OCI-LY1 (cell line): ENCODE measurements around the gene HLCS.

ENCODE experiments used
- H2AFZ ChIP-seq: fragments of 200-600 bp; sonication (generic), shearing (Covaris generic); 2 replicates; pipeline ENCODE4 v1.6.0; 2014; ENCODE audit warnings: antibody characterized with exemption, mild to moderate bottlenecking, low read length
- H3F3A ChIP-seq: fragments of 200-600 bp; sonication (generic), shearing (Covaris generic); 2 replicates; pipeline ENCODE4 v1.6.0; 2014; ENCODE audit warnings: mild to moderate bottlenecking, antibody characterized with exemption, low read length, moderate library complexity; ENCODE audit not compliant: insufficient read depth
- H3K27ac ChIP-seq: fragments of 200-600 bp; sonication (generic); 2 replicates; pipeline ENCODE4 v1.5.1; 2014; ENCODE audit warnings: low read length, mixed run types, mild to moderate bottlenecking, low read depth; ENCODE audit not compliant: poor library complexity, severe bottlenecking
- H3K27me3 ChIP-seq: fragments of 200-600 bp; sonication (generic); 2 replicates; pipeline ENCODE4 v1.6.0; 2014; ENCODE audit warnings: antibody characterized with exemption, mild to moderate bottlenecking, low read length, moderate library complexity; ENCODE audit not compliant: insufficient read depth
- H3K36me3 ChIP-seq: fragments of 200-600 bp; sonication (generic); 2 replicates; pipeline ENCODE4 v1.6.1; 2014; ENCODE audit warnings: mild to moderate bottlenecking, antibody characterized with exemption, low read length, moderate library complexity, mixed read lengths; ENCODE audit not compliant: insufficient read depth
- H3K4me1 ChIP-seq: fragments of 200-600 bp; sonication (generic); 2 replicates; pipeline ENCODE4 v1.5.1; 2014; ENCODE audit warnings: mild to moderate bottlenecking, low read length, moderate library complexity; ENCODE audit not compliant: insufficient read depth, severe bottlenecking
- H3K4me2 ChIP-seq: fragments of 200-600 bp; sonication (generic), shearing (Covaris generic); 2 replicates; pipeline ENCODE4 v1.6.1; 2014; ENCODE audit warnings: low read length
- H3K4me3 ChIP-seq: fragments of 200-600 bp; sonication (generic); 2 replicates; pipeline ENCODE4 v1.5.1; 2014; ENCODE audit warnings: low read length, low read depth, mild to moderate bottlenecking, mixed read lengths; ENCODE audit not compliant: poor library complexity, severe bottlenecking
- H3K79me2 ChIP-seq: fragments of 200-600 bp; shearing (Covaris generic); 2 replicates; pipeline ENCODE4 v1.6.1; 2016; ENCODE audit warnings: mixed run types, low read length, mixed read lengths; ENCODE audit not compliant: insufficient read depth
- H3K9ac ChIP-seq: fragments of 200-600 bp; sonication (generic), shearing (Covaris generic); 2 replicates; pipeline ENCODE4 v1.6.1; 2014; ENCODE audit warnings: mild to moderate bottlenecking, low read length, mixed read lengths
- H3K9me2 ChIP-seq: fragments of 200-600 bp; sonication (generic), shearing (Covaris generic); 2 replicates; pipeline ENCODE4 v1.6.1; 2014; ENCODE audit warnings: low read depth, mild to moderate bottlenecking, low read length, mixed read lengths
- H3K9me3 ChIP-seq: fragments of 200-600 bp; shearing (Covaris generic); 2 replicates; pipeline ENCODE4 v1.6.1; 2014; ENCODE audit warnings: low read length, mixed read lengths
- H4K20me1 ChIP-seq: fragments of 200-600 bp; sonication (generic), shearing (Covaris generic); 2 replicates; pipeline ENCODE4 v1.6.0; 2016; ENCODE audit warnings: mild to moderate bottlenecking, low read length; ENCODE audit not compliant: insufficient read depth
- CTCF ChIP-seq: fragments of 200-600 bp; sonication (generic), shearing (Covaris generic); IDR thresholded peaks from 2 replicates; pipeline ENCODE4 v1.5.1; 2017; ENCODE audit warnings: mild to moderate bottlenecking, antibody characterized with exemption, low read length, moderate library complexity, mixed read lengths
- EZH2 ChIP-seq: fragments of 200-600 bp; sonication (generic), shearing (Covaris generic); IDR thresholded peaks from 2 replicates; pipeline ENCODE4 v1.8.0; 2017; ENCODE audit warnings: borderline replicate concordance, mixed run types, mild to moderate bottlenecking, antibody characterized with exemption, low read length, moderate library complexity, mixed read lengths

HLCS gene

DNA sequence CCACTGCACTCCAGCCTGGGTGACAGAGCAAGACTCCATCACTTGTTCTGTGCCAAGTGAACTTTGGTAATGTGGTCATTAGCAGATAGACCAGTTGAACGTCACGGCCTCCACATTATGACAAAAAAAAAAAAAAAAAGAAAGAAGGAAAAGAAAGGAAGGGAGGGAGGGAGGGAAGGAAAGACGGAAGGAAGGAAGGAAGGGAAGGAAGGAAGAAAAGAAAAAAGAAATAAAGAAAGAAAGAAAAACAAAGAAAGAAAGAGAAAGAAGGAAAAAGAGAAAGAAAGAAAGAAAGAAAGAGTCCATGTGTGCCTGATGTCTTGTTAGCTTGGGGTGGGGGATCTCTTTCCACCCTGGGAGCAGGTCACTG is 222.3 kb downstream of the HLCS start:
- TF ChIP-seq CTCF (no peak), EZH2 (no peak)
- H3K4me2 ChIP-seq: no peak overlapping the region
- H3K79me2 ChIP-seq: no peaks in the 10 kb centered on the region
- no peaks in the 10 kb centered on the region for H3F3A ChIP-seq
- no peak overlapping the region for H3K27ac ChIP-seq
- no peaks in the 10 kb centered on the region for H3K36me3 ChIP-seq
- H2AFZ ChIP-seq: no peak overlapping the region
- H3K27me3 ChIP-seq: no peaks in the 10 kb centered on the region
- H3K9ac ChIP-seq: no peak overlapping the region
- H4K20me1 ChIP-seq: no peaks in the 10 kb centered on the region
- no peaks in the 10 kb centered on the region for H3K4me1 ChIP-seq
- H3K9me3 ChIP-seq: no peaks in the 10 kb centered on the region
- H3K4me3 ChIP-seq: no peak overlapping the region
- H3K9me2 ChIP-seq: no peaks in the 10 kb centered on the region

DNA sequence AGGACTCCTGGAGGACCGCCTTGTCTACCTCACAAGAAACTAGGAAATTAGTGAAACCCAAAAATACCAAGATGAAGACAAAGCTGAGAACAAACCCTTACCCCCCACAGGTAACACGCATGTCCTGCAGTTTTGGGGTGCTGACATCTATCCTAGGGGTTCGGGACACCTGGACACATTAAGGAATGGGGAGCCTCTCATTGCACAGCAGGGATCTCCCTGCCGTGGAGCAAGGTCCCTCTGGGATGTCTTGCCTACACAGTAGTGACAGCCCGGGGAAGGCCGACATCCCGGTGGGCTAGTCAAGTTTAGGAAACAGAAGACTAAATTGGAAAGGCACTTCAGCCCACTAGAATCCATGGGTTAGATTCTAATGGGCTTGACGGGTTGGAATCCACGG is 223.0 kb downstream of the HLCS start:
- H3K4me2 ChIP-seq: no peak overlapping the region
- TF ChIP-seq EZH2 (no peak), CTCF (no peak)
- no peak overlapping the region for H3K4me3 ChIP-seq
- 0 out of 2 replicates have a peak, but pooled peaks cover 7% of the 10 kb centered on the region for H3K27me3 ChIP-seq
- no peak overlapping the region for H3K9ac ChIP-seq
- no peaks in the 10 kb centered on the region for H3F3A ChIP-seq
- no peak overlapping the region for H3K27ac ChIP-seq
- H3K9me2 ChIP-seq: no peaks in the 10 kb centered on the region
- no peaks in the 10 kb centered on the region for H4K20me1 ChIP-seq
- H3K9me3 ChIP-seq: no peaks in the 10 kb centered on the region
- no peaks in the 10 kb centered on the region for H3K79me2 ChIP-seq
- H2AFZ ChIP-seq: no peak overlapping the region
- H3K4me1 ChIP-seq: no peaks in the 10 kb centered on the region
- H3K36me3 ChIP-seq: no peaks in the 10 kb centered on the region

- H3K9me3 ChIP-seq: no peaks in the 10 kb centered on the region
- H3F3A ChIP-seq: no peaks in the 10 kb centered on the region
- no peak overlapping the region for H3K9ac ChIP-seq
- no peaks in the 10 kb centered on the region for H3K9me2 ChIP-seq
- no peak overlapping the region for H3K4me2 ChIP-seq
- H4K20me1 ChIP-seq: no peaks in the 10 kb centered on the region
- 0 out of 2 replicates have a peak, but pooled peaks cover 8% of the 10 kb centered on the region for H3K27me3 ChIP-seq
- H3K27ac ChIP-seq: no peak overlapping the region
- H2AFZ ChIP-seq: no peak overlapping the region
- no peaks in the 10 kb centered on the region for H3K4me1 ChIP-seq
- no peaks in the 10 kb centered on the region for H3K36me3 ChIP-seq
- no peaks in the 10 kb centered on the region for H3K79me2 ChIP-seq
- H3K4me3 ChIP-seq: no peak overlapping the region
- TF ChIP-seq CTCF: no peak
- no peak for TF ChIP-seq EZH2
Measured at GRCh38 chr21:36743008-36743407, 223.5 kb downstream of the HLCS start.
